ENCODE results near the gene FBXW2.
"Not testable (repeated sequence)": the region's sequence is repeated elsewhere in the genome, so short reads cannot be mapped to it uniquely, and the experiment has no call there.

The FBXW2 gene

DNA sequence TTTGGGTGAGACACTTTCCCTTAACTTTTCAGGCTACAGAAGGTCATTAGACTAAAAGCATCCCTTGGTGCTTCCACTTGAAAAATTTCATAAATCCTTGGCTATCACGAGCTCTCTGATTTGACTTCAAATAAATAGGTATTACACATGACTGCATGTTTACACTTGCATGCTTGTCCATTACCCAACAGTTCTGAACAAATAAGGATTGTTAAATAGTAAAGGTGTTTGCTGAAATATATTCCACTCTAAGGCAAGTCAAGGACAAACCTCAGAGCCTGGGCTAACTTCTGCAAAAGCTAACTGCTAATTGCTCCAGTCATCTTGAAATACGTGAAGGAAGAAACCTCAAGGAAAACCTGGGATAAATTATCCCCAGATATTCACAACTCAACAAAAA is 14.5 kb downstream of the FBXW2 start:
- no peak for DNase-seq

DNA sequence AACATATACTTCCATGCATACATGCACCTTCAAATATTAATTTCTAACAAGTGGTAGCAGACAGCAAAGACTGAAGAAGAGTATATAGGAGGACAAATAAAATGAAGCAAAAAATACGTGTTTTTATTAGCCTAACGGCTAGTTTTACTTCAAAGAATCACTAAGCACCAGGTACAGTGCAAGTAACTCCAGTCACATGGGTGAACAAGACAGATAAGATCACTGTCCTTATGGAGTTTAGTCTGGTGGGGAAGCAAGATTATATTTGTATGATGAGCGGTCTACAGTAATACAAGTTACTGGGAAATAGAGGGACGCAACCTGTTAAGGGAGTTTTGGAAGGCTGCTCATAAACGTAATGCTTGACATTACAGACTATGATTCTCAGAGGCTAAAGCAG is 16.0 kb downstream of the FBXW2 start:
- no peak for DNase-seq

DNA sequence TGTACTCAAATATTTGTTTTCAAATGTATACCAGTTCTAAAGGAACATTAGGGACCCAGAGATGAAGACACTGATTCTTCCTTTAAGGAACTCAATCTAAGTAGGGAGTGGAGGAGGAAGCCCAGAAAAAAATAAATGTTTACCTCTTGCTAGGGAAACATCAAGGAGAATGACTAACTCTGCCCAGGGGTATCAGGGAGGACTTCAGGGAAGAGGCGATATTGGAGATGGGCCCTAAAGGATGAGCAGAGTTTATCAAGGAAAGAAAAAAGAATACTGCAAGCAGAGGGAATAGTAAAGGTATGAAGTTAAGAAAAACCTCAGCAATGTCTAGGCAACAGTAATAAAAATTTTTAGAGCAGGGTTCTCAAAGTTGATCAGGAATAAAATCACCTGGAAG is 16.4 kb downstream of the FBXW2 start:
- no peak for DNase-seq

DNA sequence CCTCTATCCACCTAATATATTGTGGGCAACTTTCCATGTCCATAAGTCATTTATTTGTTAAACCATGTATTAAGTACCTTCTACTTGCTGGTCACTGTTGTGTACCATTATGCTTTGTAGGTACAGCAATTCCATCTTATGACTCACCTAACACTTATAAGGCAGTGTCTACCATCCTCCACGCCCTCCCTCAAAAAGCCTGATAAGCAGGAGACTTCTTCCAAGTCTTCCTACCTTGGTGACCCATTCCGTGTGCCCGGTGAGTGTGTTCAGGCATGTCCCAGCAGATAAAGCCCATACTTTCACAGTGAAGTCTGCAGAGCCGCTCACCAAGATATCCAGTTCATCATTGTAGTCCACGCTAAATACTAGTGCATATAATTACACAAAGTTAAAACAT is 17.4 kb downstream of the FBXW2 start:
- DNase-seq, result no peak

DNA sequence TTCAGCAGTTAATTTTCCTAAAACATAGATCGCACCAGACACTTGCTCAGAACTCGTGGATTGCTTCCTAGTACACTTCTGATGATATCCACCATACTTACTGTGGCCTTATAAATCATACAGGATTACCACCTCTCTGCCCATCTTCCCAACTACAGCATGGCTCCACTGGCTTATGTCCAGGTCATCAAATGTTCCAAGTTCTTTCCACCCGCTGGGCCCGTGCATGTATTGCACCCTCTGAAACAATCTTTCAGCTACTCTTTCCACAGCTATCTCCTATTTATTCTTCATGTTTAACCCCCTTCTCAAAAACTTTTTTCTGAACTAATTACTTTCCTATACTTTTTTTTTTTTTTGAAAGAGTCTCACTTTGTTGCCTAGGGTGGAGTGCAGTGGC is 18.5 kb downstream of the FBXW2 start:
- no peak for DNase-seq

DNA sequence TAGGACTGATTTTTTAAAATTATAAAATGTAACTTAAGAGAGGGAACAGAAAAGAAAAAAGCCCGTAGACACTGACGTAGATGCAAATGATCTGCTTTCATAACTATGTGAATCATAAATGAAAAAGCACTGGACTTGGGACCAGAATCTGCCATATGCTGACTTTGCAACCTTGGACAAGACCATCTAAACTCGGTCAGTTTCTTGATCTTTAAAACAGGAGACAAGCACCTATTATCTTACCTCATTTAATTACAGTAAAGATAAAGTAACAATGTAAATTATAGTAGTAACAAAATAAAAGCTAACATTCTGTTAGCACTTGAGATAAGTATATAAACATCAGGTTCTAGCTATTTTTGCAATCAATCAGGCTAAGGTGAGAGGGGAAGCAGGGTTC is 20.0 kb downstream of the FBXW2 start:
- DNase-seq, result no peak

DNA sequence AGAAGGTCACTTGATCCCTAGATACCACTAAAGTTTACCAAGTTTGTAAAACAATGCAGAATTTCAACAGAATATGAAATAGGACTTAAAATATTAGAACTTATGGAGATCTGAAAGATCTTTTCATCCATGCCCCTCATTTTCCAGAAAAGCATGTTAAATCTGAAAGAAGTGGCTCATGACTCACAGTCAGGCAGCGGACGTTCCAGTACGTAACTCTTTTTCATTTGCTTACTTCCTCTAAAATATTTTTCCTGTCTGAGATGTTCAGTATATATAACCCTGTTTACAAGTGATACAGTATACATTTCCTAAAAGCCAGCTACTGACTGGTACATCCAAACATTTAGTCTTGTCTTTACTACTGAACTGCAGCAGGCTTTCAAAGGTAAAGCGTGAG is 22.3 kb downstream of the FBXW2 start:
- no peak for DNase-seq

DNA sequence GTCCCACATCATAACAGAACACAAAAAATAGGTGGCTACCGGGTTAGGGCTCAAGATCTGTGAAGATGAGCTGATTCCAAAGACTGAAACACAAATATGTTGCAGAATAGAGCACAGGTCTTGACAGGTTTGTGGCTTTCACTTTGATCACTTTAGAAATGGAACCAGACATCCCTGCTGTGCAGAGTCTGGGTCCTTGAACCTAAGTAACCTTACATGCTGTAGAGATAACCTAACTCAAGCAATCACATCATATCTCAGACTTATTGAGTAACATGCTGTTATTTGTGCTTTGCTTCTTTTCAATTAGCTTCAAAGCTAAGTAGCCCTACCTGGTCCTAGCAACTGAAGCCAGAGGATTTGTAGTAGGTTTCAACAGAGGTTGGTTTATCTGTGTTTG is 24.3 kb downstream of the FBXW2 start:
- no peak for DNase-seq

DNA sequence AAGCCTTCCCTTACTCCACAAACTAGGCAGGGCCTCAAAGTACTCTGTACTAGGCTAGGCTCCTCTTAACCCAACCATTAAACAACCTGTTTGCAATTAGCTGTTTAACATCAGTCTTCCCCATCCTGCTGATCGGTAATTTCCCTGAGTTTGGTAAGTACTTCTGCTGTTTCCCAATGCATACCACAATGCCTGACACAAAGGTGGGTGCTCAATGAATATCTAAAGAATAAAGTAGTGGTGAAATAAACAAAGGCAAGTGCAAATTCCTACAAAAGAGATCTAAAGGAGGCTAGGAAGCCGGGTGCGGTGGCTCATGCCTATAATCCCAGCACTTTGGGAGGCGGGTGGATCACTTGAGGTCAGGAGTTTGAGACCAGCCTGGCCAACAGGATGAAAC is 25.0 kb downstream of the FBXW2 start:
- no peak for DNase-seq

DNA sequence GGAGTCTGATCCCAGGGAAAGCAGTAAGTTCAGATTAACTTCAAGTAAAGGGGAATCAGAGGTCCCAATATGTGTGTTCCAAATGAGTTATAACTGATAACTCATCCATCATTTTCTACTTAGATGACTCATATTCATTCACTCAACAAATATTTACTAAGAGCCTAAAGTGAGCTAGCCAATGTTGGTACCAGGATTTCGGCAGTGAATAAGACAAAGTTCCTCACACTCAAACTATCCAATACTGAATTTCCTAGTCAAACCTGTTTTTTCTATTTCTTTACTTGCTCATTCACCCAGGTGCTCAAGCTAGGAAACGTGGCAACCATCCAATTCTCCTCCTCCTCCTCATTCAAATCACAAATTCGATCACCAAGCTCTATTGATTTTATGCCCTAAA is 25.8 kb downstream of the FBXW2 start:
- no peak for DNase-seq

DNA sequence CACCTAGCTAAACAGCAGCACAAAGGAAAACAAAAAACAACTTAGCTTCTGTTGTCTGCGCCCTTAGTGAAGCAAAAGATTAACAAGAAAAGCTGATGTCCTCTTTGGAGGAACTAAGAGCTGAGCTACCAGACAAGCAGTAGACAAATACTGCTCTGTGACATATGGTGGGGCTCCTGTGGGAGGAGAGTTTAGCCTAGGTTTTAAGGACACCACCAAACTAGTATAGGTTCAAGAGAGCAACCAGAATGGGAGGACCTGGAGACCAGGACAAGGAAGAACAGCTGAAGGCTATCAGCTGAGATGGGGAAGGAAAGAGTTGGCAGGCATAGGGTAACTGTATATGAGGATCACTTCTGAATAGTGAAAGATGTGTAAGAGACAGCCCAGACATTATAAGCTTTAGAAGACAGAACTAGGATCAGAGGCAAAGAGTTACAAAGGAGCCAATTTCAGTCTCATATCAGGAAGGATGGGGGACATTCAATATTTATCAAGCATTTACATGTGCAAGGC is 27.2 kb downstream of the FBXW2 start:
- no peak for DNase-seq

DNA sequence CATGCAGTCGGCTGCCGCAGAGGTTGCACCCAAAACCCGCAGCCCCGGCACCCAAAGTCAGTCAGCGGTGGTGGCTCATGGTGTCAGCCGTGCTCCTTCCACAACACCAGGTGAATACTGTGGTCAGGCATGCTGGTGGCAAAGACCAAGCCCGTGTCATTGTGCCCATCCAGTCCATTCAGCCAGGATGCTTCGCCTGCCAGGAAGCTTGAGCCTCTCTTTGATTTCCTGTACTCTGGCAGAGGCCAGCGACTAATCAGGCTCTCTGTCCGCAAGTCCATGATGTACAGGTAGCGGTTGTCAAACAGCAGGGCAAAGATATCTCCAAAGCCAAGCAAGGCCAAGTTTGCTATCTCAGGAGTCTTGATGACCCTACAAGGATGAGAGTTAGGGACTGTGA is 28.7 kb downstream of the FBXW2 start:
- no peak for DNase-seq

DNA sequence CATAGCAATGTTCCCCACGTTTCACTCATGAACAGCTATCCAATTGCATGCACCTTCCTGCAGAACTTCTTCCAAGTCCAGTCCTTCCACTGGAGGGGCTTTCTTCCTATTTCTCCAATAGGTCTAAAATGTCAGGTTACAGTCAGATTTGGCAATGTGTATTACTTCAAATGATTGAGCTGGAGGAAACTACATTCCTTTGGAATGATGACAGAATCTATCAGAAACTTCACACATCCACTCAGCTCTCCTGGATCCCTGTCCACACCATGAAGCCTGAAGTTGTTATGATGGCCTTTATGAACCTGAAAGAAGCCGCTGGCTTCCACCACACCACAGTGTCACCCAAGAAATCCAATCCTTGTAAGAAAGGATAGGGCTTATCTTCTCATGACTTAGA is 32.2 kb downstream of the FBXW2 start:
- DNase-seq, result no peak

DNA sequence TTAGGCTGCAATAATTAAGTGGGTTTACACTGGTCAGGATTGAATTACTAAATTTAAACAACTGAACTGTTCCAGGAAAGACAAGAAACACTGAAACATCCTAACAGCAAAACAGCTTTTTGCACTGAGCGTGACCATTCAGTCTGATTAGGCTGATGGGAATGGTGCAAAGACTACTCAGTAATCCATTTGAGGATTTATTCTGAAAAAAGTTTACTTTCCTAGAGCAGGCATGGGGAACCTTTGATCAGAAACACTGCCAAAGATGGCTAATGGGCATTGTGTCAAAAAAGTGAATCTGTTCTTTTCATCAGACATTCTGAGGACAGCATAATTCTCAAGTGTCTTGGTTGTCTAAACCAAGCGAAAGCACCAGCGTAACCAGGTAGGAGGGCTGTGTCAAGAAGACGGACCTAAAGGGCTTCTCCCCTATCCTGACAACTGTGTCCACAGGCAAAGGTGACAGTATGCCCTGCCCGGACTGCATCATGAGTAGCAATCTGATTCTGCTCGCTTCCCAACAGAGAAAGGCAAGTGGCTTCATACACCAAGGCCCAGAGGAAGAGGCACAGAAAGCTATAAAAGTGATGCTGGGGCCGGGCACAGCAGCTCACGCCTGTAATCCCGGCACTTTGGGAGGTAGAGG is 33.3 kb downstream of the FBXW2 start:
- no peak for DNase-seq

DNA sequence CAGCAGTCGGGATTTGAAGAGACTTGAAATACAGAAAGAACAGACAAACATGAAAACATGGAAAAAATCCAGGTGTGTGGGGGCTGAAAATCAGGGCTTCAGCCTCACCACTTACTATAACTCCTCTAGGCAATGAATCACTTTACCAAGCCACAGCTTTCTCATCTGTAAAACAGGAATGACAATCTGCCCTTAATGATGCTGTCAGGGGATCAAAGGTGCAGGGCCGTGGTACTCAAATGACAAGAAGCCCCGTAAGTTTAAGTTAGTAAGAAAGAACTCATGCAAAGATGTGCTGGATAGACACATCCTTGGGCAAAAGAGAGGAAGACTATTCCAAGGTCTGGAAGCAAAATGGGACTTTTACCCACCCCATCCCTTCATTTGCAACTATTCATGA is 34.7 kb downstream of the FBXW2 start:
- no peak for DNase-seq

DNA sequence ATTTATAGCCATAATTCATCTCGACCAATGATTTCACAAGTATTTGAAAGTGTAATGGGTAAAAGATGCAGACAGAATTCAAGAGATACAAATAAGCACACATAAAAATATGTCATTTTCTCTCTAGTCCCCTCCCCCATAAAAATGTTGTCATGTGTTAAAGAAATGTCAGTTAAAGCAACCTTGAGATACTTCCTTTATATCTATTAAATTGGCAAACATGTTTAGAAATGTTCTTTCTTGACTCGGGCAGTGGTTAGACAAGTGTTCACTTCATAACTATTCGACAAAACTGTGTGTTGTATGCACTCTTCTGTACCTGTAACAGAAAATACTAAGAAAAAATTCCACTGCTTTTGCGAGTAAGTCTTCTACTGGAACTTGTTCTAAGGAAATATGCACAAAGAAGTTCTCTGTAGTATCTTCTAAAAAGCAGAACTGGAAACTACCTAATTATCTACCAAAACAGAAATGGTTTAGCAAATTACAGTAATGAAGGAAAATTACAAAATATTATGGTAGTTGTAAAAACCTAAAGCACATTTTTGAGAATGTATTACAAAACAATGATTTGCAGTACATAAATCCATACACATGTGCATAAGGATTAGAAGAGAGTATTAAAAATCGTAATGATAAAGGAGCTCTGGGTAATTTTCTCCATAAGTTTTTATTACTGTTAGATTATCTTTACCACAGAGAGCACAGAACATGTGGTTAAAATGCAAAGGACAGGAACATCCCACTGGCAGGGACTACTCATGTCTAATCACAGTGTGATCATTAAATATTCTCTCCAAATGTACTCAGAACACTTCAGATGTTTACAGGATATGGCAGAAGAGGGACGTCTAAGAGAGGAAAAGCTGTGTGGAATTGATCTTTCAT is 35.9 kb downstream of the FBXW2 start:
- DNase-seq, result no peak

DNA sequence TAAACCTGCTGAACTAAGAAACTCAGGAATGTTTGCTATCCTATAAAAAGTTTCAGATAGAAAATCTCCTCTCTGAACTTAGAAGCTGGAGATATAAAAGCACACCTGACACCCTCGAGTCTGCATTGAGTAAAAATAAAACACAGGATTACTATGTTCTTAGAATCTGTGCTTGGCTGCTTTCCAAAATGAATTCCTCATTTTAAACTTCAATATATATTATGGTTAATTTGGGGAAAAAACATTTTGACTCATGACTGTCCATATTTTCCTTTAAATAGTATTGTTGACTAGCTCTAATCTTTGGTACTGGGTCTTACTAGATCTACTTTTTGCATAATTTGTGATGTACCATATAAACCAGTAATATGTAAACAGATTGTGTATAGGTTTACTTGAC is 36.7 kb downstream of the FBXW2 start:
- DNase-seq, result no peak

DNA sequence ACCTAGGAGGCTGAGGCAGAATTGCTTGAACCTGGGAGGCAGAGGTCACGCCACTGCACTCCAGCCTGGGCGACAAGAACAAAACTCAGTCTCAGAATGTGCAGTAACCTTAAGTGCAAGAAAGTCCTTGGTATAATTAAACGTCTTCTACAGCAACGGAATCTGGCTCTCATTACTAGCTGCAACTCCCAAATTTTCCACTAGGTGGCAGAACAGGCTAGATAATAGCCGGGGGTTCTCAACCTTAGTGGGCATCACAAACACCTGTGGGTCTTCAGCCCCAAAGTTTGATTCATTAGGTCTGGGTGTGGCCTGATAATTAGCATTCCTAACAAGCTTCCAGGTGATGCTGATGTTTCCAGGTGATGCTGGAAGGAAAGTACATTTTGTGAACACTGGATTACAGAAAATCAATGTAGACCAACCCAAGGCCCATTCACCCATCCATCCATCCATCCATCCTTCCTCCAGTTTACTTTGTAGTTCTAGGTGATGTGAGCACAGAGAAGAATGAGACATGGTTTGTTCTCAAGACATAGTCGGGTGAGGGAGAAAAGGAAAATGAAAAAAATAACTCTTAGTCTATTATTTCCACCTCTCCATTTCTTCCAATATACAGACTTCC is 37.3 kb downstream of the FBXW2 start:
- DNase-seq, result peak; percentile 19 to 58

DNA sequence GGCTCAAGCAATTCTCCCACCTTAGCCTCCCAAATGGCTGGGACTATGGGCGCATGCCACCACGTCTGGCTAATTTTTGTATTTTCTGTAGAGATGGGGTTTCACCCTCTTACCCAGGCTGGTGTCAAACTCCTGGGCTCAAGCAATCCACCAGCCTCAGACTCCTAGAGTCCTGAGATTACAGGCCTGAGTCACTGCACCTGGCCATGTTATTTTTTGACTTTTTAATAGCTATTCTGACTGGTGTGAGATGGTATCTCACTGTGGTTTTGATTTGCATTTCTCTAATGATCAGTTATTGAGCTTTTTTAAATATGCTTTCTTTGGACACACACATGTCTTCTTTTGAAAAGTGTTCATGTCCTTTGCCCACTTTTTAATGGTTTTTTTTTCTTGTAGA is 38.2 kb downstream of the FBXW2 start:
- peak; percentile 2 to 4 for DNase-seq

DNA sequence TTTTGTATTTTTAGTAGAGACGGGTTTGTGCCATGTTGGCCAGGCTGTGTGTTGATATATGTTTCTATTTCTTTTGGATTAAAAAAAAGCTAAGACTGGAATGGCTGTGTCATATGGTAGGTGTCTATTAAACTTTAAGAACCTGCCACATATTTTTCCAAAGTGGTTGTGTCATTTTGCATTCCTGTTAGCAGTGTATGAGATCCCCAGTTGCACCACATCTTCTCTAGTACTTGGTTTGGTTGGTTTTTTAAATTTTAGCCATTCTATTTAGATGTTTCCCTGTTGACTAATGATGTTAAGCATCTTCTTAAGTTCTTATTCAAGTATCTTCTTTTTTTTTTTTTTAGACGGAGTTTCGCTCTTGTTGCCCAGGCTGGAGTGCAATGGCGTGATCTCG is 42.8 kb downstream of the FBXW2 start:
- no peak for DNase-seq

DNA sequence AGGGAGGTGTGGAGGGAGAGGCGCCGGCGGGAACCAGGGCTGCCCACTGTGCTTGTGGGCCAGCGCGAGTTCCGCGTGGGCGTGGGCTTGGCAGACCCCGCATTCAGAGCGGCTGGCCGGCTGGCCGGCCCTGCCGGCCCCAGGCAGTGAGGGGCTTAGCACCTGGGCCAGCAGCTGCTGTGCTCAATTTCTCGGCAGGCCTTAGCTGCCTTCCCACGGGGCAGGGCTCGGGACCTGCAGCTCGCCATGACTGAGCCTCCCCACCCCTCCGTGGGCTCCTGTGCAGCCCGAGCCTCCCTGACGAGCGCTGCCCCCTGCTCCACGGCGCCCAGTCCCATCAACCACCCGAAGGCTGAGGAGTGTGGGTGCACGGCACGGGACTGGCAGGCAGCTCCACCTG is 46.9 kb downstream of the FBXW2 start:
- DNase-seq, result not testable (repeated sequence)

DNA sequence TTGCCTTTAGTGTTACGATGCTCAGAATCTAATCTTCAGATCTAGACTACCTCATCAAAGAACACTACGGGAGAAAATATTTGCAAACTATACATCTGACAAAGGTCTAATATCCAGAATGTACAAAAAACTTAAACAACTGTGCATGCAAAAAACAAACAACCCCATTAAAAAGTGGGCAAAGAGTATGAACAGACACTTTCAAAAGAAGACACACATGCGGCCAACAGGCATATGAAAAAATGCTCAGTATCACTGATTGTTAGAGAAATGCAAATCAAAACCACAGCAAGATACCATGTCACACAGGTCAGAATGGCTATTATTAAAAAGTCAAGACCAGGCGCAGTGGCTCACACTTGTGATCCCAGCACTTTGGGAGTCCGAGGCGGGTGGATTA is 47.9 kb downstream of the FBXW2 start:
- peak in 1 of 2 experiments; percentile 15 for DNase-seq

DNA sequence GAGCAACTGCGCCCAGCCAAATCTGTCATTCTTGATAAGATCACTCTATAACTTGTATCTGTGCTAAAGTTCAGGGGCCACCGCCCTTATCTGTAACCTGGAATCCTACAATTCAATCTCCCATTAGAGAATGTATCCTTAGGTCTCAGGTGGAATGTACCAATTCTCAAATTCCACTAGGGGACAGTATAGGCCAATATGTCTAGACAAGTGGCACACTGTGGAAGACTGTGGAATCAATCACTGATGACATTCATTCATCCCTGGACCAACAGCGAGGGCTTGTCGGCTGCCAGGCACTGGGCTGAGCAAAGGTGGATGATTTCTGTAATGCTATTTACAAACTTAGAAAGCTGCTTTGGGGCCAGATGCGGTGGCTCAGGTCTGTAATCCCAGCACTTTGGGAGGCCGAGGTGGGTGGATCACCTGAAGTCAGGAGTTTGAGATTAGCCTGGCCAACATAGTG is 50.2 kb downstream of the FBXW2 start:
- peak; percentile 48 to 69 for DNase-seq

DNA sequence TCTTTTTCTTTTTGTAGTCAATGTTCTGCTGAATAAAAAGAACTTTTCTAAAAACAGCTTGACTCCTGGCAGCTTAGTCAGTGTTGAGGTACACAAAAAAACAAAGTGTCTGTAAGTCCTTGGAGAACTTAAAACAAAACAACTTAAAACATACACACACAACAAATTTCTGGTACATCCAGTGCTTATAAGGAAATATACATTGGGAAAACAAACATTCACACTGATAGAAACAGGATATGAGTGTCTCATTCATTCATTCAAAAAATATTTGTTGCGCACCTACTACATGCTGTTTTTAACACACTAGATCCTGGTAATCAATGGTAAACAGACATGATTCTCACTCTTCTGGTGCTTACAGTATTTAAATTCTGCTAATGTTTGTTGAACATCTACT is 51.5 kb downstream of the FBXW2 start:
- DNase-seq, result no peak
